Tibial artery (tissue), 4 donors: ENCODE results near the gene ADGRV1.
"Not testable (repeated sequence)": the region's sequence is repeated elsewhere in the genome, so short reads cannot be mapped to it uniquely, and the experiment has no call there.

Experiments used
- DNase-seq, 2 donors: peaks; one replicate each; pipeline ENCODE4 v3.0.0-alpha.2; 2019
- H3K27ac ChIP-seq, 2 donors: fragments of 200-600 bp; sonication (generic) in 1 of 2; 1 replicate in 1 of 2; 2 replicates in 1 of 2; pipeline ENCODE4 v1.5.1; 2018 to 2019; ENCODE audit warnings: mild to moderate bottlenecking in 1 of 2
- H3K27me3 ChIP-seq, 2 donors: fragments of 200-600 bp; sonication (generic) in 1 of 2; one replicate each; pipeline versions ENCODE4 v1.5.1 to v1.6.0; 2016 to 2019
- H3K36me3 ChIP-seq, 3 donors: fragments of 200-600 bp; sonication (generic) in 2 of 3; one replicate each; pipeline ENCODE4 v1.5.1; 2016 to 2019; ENCODE audit warnings: mild to moderate bottlenecking in 2 of 3
- H3K4me1 ChIP-seq, 4 donors: fragments of 200-600 bp; sonication (generic) in 2 of 4; 1 replicate in 3 of 4; 2 replicates in 1 of 4; pipeline ENCODE4 v1.5.1; 2016 to 2019
- H3K4me3 ChIP-seq, 2 donors: fragments of 200-600 bp; sonication (generic) in 1 of 2; 1 replicate in 1 of 2; 2 replicates in 1 of 2; pipeline ENCODE4 v1.5.1; 2018 to 2019; ENCODE audit warnings: mild to moderate bottlenecking in 2 of 2
- H3K9me3 ChIP-seq, 3 donors: fragments of 200-600 bp; sonication (generic) in 1 of 3; one replicate each; pipeline ENCODE4 v1.5.1; 2016 to 2019
- CTCF ChIP-seq, 2 experiments: fragments of 200-600 bp in 1 of 2; fragments of 450-650 bp in 1 of 2; IDR thresholded peaks; one replicate each; pipeline ENCODE4 v1.5.1; 2017 to 2019; ENCODE audit warnings: antibody characterized with exemption in 2 of 2, mild to moderate bottlenecking in 1 of 2, moderate library complexity in 1 of 2
- intact Hi-C: fragments of 100-400 bp; cut with DNase I; formaldehyde crosslinking; loops from one replicate; pipeline ENCODE4 v1.15.0; 2023; ENCODE audit warnings: low total_unique reads

ADGRV1 gene

GRCh38 chr5:90682278-90682677 is 123.7 kb downstream of the ADGRV1 start:
- H3K4me3 ChIP-seq: no peak overlapping the region

GRCh38 chr5:90685425-90686022 is 126.9 kb downstream of the ADGRV1 start:
- Histone ChIP-seq H3K4me3 (no peak overlapping the region), H3K4me1 (no peaks in the 10 kb centered on the region), H3K9me3 (no peaks in the 10 kb centered on the region), H3K27me3 (no peaks in the 10 kb centered on the region), H3K36me3 (no peaks in the 10 kb centered on the region), H3K27ac (no peak overlapping the region)
- TF ChIP-seq CTCF (IDR thresholded peaks at IDR 0.05): no peak
- intact Hi-C loops: no loop called here
- DNase-seq: no peak

More at GRCh38 chr5:90682278-90682677, 123.7 kb downstream of the ADGRV1 start:
- H3K36me3 ChIP-seq: no peaks in the 10 kb centered on the region
- no peaks in the 10 kb centered on the region for H3K4me1 ChIP-seq
- no peak overlapping the region for H3K27ac ChIP-seq
- no peak for DNase-seq
- TF ChIP-seq CTCF (IDR thresholded peaks at IDR 0.05): no peak
- intact Hi-C loops: no loop called here
- no peaks in the 10 kb centered on the region for H3K27me3 ChIP-seq
- no peaks in the 10 kb centered on the region for H3K9me3 ChIP-seq

- H3K36me3 ChIP-seq, H3K9me3 ChIP-seq, H3K4me3 ChIP-seq, H3K27ac ChIP-seq, intact Hi-C loops, H3K27me3 ChIP-seq, DNase-seq, H3K4me1 ChIP-seq: not testable (repeated sequence)
Observed at GRCh38 chr5:90686363-90686762, 127.8 kb downstream of the ADGRV1 start.

GRCh38 chr5:90687458-90687857 is 128.9 kb downstream of the ADGRV1 start:
- DNase-seq, H3K4me1 ChIP-seq, intact Hi-C loops, H3K27me3 ChIP-seq, H3K4me3 ChIP-seq, H3K27ac ChIP-seq, H3K36me3 ChIP-seq, H3K9me3 ChIP-seq: not testable (repeated sequence)

GRCh38 chr5:90689064-90689463 is 130.5 kb downstream of the ADGRV1 start:
- Histone ChIP-seq H3K27ac (no peak overlapping the region), H3K36me3 (no peaks in the 10 kb centered on the region), H3K27me3 (no peaks in the 10 kb centered on the region), H3K9me3 (no peaks in the 10 kb centered on the region), H3K4me3 (no peak overlapping the region), H3K4me1 (no peaks in the 10 kb centered on the region)
- TF ChIP-seq CTCF (IDR thresholded peaks at IDR 0.05): no peak
- DNase-seq: no peak
- intact Hi-C loops: no loop called here

- H3K4me3 ChIP-seq: no peak overlapping the region
- H3K36me3 ChIP-seq: no peaks in the 10 kb centered on the region
- no peaks in the 10 kb centered on the region for H3K4me1 ChIP-seq
- no peak overlapping the region for H3K27ac ChIP-seq
- no peak for DNase-seq
- H3K9me3 ChIP-seq: no peaks in the 10 kb centered on the region
- no peak for TF ChIP-seq CTCF (IDR thresholded peaks at IDR 0.05)
- intact Hi-C loops: no loop called here
- H3K27me3 ChIP-seq: no peaks in the 10 kb centered on the region
Observed at GRCh38 chr5:90690307-90690706, 131.7 kb downstream of the ADGRV1 start.

- intact Hi-C loops: no loop called here
- H3K4me3 ChIP-seq: no peak overlapping the region
- H3K36me3 ChIP-seq: no peaks in the 10 kb centered on the region
- no peak for DNase-seq
- H3K27ac ChIP-seq: no peak overlapping the region
- H3K4me1 ChIP-seq: no peaks in the 10 kb centered on the region
- H3K27me3 ChIP-seq: no peaks in the 10 kb centered on the region
- TF ChIP-seq CTCF (IDR thresholded peaks at IDR 0.05): no peak
- no peaks in the 10 kb centered on the region for H3K9me3 ChIP-seq
Observed at GRCh38 chr5:90691533-90691932, 132.9 kb downstream of the ADGRV1 start.
